ENCODE measurements around the gene ENPP1. TPM values are rescaled to one million over a fixed set of nuclear protein-coding genes. Genes with fewer than 3 reads are reported as not detected.

ENPP1 gene
- total RNA-seq, 1 experiment from 2014 or later, result 29.7 TPM

DNA sequence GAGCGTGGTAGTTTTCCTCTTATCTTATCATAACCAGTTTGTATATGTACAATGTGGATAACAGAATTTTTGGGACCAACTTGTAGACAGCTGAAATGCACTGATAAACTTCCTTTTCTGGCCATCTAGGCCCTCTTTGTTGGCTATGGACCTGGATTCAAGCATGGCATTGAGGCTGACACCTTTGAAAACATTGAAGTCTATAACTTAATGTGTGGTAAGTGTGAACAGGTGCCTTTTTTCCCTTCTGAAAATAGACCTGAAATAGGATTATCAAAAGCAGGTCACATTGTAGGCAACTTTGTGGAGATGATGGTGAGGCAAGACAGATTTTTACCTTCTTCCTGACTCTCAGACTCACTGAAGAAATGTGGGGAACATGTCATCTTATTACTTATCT lies 67.8 kb downstream of the ENPP1 start:
- no peaks in the 10 kb centered on the region for H3K9me3 Mint-ChIP-seq
- no peak for TF ChIP-seq CTCF (IDR thresholded peaks at IDR 0.05)
- TF ChIP-seq, protein P1, sequence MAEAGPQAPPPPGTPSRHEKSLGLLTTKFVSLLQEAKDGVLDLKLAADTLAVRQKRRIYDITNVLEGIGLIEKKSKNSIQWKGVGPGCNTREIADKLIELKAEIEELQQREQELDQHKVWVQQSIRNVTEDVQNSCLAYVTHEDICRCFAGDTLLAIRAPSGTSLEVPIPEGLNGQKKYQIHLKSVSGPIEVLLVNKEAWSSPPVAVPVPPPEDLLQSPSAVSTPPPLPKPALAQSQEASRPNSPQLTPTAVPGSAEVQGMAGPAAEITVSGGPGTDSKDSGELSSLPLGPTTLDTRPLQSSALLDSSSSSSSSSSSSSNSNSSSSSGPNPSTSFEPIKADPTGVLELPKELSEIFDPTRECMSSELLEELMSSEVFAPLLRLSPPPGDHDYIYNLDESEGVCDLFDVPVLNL (CRISPR knock-in tag; IDR thresholded peaks at IDR 0.05; ENCODE audit: borderline replicate concordance, low read depth), result no peak
- TF ChIP-seq NR3C1 (CRISPR knock-in tag; conservative IDR thresholded peaks at IDR 0.05; ENCODE audit: low read depth), result no peak
- no peak for TF ChIP-seq ZBTB21 (CRISPR knock-in tag; IDR thresholded peaks at IDR 0.05; ENCODE audit: borderline replicate concordance)
- TF ChIP-seq HMGXB4 (CRISPR knock-in tag; IDR thresholded peaks at IDR 0.05), result no peak
- TF ChIP-seq, protein P2, sequence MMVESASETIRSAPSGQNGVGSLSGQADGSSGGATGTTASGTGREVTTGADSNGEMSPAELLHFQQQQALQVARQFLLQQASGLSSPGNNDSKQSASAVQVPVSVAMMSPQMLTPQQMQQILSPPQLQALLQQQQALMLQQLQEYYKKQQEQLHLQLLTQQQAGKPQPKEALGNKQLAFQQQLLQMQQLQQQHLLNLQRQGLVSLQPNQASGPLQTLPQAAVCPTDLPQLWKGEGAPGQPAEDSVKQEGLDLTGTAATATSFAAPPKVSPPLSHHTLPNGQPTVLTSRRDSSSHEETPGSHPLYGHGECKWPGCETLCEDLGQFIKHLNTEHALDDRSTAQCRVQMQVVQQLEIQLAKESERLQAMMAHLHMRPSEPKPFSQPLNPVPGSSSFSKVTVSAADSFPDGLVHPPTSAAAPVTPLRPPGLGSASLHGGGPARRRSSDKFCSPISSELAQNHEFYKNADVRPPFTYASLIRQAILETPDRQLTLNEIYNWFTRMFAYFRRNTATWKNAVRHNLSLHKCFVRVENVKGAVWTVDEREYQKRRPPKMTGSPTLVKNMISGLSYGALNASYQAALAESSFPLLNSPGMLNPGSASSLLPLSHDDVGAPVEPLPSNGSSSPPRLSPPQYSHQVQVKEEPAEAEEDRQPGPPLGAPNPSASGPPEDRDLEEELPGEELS (CRISPR knock-in tag; IDR thresholded peaks at IDR 0.05), result no peak
- no peak for TF ChIP-seq ZNF232 (CRISPR knock-in tag; IDR thresholded peaks at IDR 0.05)
- TF ChIP-seq RORB (CRISPR knock-in tag; IDR thresholded peaks at IDR 0.05), result no peak
- no peak for TF ChIP-seq ATF1 (CRISPR knock-in tag; IDR thresholded peaks at IDR 0.05)
- no peak for TF ChIP-seq USF2 (CRISPR knock-in tag; IDR thresholded peaks at IDR 0.05)
- TF ChIP-seq, protein P3, sequence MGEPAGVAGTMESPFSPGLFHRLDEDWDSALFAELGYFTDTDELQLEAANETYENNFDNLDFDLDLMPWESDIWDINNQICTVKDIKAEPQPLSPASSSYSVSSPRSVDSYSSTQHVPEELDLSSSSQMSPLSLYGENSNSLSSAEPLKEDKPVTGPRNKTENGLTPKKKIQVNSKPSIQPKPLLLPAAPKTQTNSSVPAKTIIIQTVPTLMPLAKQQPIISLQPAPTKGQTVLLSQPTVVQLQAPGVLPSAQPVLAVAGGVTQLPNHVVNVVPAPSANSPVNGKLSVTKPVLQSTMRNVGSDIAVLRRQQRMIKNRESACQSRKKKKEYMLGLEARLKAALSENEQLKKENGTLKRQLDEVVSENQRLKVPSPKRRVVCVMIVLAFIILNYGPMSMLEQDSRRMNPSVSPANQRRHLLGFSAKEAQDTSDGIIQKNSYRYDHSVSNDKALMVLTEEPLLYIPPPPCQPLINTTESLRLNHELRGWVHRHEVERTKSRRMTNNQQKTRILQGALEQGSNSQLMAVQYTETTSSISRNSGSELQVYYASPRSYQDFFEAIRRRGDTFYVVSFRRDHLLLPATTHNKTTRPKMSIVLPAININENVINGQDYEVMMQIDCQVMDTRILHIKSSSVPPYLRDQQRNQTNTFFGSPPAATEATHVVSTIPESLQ (CRISPR knock-in tag; IDR thresholded peaks at IDR 0.05), result no peak
- no peak for TF ChIP-seq AR (CRISPR knock-in tag; IDR thresholded peaks at IDR 0.05)
- TF ChIP-seq, protein P4, sequence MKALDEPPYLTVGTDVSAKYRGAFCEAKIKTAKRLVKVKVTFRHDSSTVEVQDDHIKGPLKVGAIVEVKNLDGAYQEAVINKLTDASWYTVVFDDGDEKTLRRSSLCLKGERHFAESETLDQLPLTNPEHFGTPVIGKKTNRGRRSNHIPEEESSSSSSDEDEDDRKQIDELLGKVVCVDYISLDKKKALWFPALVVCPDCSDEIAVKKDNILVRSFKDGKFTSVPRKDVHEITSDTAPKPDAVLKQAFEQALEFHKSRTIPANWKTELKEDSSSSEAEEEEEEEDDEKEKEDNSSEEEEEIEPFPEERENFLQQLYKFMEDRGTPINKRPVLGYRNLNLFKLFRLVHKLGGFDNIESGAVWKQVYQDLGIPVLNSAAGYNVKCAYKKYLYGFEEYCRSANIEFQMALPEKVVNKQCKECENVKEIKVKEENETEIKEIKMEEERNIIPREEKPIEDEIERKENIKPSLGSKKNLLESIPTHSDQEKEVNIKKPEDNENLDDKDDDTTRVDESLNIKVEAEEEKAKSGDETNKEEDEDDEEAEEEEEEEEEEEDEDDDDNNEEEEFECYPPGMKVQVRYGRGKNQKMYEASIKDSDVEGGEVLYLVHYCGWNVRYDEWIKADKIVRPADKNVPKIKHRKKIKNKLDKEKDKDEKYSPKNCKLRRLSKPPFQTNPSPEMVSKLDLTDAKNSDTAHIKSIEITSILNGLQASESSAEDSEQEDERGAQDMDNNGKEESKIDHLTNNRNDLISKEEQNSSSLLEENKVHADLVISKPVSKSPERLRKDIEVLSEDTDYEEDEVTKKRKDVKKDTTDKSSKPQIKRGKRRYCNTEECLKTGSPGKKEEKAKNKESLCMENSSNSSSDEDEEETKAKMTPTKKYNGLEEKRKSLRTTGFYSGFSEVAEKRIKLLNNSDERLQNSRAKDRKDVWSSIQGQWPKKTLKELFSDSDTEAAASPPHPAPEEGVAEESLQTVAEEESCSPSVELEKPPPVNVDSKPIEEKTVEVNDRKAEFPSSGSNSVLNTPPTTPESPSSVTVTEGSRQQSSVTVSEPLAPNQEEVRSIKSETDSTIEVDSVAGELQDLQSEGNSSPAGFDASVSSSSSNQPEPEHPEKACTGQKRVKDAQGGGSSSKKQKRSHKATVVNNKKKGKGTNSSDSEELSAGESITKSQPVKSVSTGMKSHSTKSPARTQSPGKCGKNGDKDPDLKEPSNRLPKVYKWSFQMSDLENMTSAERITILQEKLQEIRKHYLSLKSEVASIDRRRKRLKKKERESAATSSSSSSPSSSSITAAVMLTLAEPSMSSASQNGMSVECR (CRISPR knock-in tag; IDR thresholded peaks at IDR 0.05; ENCODE audit: borderline replicate concordance), result no peak
- no peak for TF ChIP-seq GABPB1 (CRISPR knock-in tag; IDR thresholded peaks at IDR 0.05)
- TF ChIP-seq USF1 (CRISPR knock-in tag; IDR thresholded peaks at IDR 0.05), result no peak
- H3K36me3 Mint-ChIP-seq, result peaks cover 33% of the 10 kb centered on the region
- POLR2A ChIA-PET, result no interaction called here
- no peak for ATAC-seq
- no peaks in the 10 kb centered on the region for H3K27me3 Mint-ChIP-seq (ENCODE audit: low read depth)
- H3K27ac Mint-ChIP-seq, result no peak overlapping the region
- no peaks in the 10 kb centered on the region for H3K4me1 Mint-ChIP-seq
- no peak overlapping the region for H3K4me3 Mint-ChIP-seq
- CTCF ChIA-PET, result no interaction called here
- no peak for DNase-seq (ENCODE audit: low spot score)

Data from WTC11 (cell line).